D721Med (cell line): Measurements from ENCODE around the gene FNDC10.

ENCODE experiments used
- DNase-seq: peaks from one replicate; pipeline ENCODE4 v3.0.0; 2011; ENCODE audit warnings: low spot score; ENCODE audit not compliant: insufficient read length
- FAIRE-seq: peaks from 2 replicates; lab custom pipeline; 2011; peaks lifted over from hg19 to GRCh38; lab: Jason Lieb, UNC
- TF ChIP-seq, protein P1 (sequence below): IDR thresholded peaks from 2 replicates; pipeline ENCODE4 v1.5.1; 2012; ENCODE audit warnings: mild to moderate bottlenecking, control low read depth; ENCODE audit not compliant: insufficient read depth; ENCODE audit errors: missing control alignments

Gene FNDC10

GRCh38 chr1:1573843-1574720, 25.9 kb downstream of the FNDC10 start:
- FAIRE-seq (no peak), DNase-seq (no peak)
- TF ChIP-seq, protein P1, sequence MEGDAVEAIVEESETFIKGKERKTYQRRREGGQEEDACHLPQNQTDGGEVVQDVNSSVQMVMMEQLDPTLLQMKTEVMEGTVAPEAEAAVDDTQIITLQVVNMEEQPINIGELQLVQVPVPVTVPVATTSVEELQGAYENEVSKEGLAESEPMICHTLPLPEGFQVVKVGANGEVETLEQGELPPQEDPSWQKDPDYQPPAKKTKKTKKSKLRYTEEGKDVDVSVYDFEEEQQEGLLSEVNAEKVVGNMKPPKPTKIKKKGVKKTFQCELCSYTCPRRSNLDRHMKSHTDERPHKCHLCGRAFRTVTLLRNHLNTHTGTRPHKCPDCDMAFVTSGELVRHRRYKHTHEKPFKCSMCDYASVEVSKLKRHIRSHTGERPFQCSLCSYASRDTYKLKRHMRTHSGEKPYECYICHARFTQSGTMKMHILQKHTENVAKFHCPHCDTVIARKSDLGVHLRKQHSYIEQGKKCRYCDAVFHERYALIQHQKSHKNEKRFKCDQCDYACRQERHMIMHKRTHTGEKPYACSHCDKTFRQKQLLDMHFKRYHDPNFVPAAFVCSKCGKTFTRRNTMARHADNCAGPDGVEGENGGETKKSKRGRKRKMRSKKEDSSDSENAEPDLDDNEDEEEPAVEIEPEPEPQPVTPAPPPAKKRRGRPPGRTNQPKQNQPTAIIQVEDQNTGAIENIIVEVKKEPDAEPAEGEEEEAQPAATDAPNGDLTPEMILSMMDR: peak; percentile 24

DNA sequence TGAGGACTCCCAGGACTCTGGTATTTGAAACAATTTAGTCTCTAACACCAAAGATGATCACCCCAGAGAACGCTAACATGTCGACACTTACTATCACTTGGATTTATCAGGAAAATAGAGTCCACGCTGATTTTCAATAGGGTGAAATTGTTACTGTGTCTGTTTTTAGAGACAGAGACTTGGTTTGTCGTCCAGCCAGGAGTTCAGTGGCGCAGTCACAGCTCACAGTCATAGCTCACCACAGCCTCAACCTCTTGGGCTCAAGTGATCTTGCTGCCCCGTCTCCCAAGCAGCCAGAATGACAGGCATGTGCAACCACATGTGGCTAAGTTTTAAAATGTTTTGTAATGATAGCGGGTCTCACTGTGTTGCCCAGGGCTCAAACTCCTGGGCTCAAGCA, 30.6 kb downstream of the FNDC10 start:
- DNase-seq (no peak), FAIRE-seq (no peak)
- TF ChIP-seq, protein P1: no peak

DNA sequence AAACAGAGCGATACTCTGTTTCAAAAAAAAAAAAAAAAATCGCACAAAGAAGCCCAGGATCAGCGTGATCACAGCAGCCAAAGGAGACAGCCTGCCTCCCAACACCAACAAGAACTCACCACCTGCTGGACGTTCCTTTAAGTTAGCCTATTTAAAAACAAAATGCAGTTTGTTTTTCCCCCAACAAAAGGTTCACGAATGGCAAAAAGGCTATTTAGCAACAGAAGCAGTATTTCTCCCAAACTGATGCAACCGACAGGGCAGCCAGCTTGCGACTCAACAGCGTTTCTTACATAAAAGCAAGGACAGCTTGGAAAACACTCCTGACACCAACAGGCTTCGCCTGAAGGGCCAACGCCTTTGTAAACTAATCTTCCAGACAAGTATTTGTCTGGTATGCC, 32.0 kb downstream of the FNDC10 start:
- FAIRE-seq: no peak
- TF ChIP-seq, protein P1: no peak

GRCh38 chr1:1567152-1567875, 32.6 kb downstream of the FNDC10 start:
- DNase-seq: no peak
- no peak for FAIRE-seq
- TF ChIP-seq, protein P1: no peak

More for the DNA sequence above, 32.0 kb downstream of the FNDC10 start:
- no peak for DNase-seq

DNA sequence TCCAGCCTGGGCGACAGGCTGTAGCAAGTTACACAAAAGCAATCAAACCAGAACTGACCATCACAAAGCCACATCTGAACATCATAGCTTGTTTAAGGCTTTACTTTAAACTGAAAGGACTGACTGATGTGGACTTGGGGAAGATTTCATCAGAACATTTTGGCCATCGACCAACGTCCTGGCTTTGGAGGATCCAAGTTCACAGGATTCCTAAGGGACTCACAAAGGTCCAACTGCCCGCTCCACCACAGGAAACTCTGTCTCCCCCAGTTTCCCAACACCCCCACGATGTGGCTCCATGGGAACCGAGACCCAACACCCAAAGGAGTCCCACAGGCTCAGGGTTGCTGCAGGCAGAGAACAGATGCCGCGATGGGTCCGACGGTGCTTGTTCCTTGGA, 34.6 kb downstream of the FNDC10 start:
- TF ChIP-seq, protein P1: no peak
- no peak for DNase-seq
- FAIRE-seq: no peak

DNA sequence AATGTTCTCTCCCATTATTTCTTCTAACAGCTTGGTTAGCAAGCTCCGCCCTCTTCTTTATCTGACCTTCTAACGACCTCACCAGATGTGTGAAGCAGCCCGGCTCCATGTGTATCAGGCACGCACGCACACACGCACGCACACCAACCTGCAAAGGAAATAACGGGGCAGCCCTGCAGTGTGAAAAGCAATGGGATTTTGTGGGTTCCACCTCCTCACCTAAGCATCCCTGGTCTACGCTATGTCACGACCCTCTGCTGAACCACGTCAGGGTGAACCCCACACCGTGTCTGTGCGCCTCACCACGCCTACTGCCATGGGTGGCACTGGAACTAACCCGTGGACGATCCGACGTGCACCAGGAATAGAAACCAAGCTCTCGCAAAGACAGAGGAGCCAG, 35.7 kb downstream of the FNDC10 start:
- TF ChIP-seq, protein P1: no peak
- DNase-seq (no peak), FAIRE-seq (no peak)
